ENCODE measurements around the gene TM9SF2. TPM values are rescaled to one million over a fixed set of nuclear protein-coding genes. Genes with fewer than 3 reads are reported as not detected.

Gene TM9SF2
- total and polyA plus RNA-seq, 2 of the 4 experiments (the other 2 are of a cell fraction) = 46.1 to 85.5 TPM

- Histone ChIP-seq H3K4me3 (ENCODE audit: insufficient read depth, low read depth, low read length) (no peak overlapping the region), H3K27ac (ENCODE audit: insufficient read depth, low read length) (no peak overlapping the region), H2BK120ac (ENCODE audit: low read depth, low read length) (no peak overlapping the region), H4K8ac (ENCODE audit: low read depth in 2 of 2, low read length in 2 of 2) (no peak overlapping the region), H3K27me3 (ENCODE audit: control insufficient read depth, insufficient read depth, low read length) (no peaks in the 10 kb centered on the region), H2AK9ac (replicated peaks; ENCODE audit: low read depth, low read length, poor library complexity) (no peak overlapping the region), H3K56ac (ENCODE audit: extremely low read depth, insufficient read depth, low read length) (no peak overlapping the region), H3K36me3 (ENCODE audit: control insufficient read depth, insufficient read depth, low read length) (peaks cover 15% of the 10 kb centered on the region), H3K23ac (ENCODE audit: low read depth, low read length) (no peak overlapping the region), H3K14ac (replicated peaks; ENCODE audit: low read depth, low read length) (no peak overlapping the region), H3K4me1 (ENCODE audit: control insufficient read depth, insufficient read depth, low read length) (0 out of 2 replicates have a peak, but pooled peaks cover 2% of the 10 kb centered on the region), H2BK20ac (ENCODE audit: low read depth, low read length) (no peak overlapping the region), H2AK5ac (ENCODE audit: low read depth, low read length) (no peak overlapping the region), H3K9me3 (ENCODE audit: control insufficient read depth, insufficient read depth, low read length) (no peaks in the 10 kb centered on the region), H3K9me1 (ENCODE audit: insufficient read depth, low read length) (peaks cover 12% of the 10 kb centered on the region; the same call in 1 of the 2 replicates), H4K5ac (ENCODE audit: low read depth, low read length) (no peak overlapping the region), H3K79me1 (ENCODE audit: low read depth in 1 of 2, low read length in 2 of 2) (peaks cover 21 to 34% of the 10 kb centered on the region in 2 experiments), H2AFZ (replicated peaks; ENCODE audit: low read length, poor library complexity) (no peak overlapping the region), H3K9ac (ENCODE audit: low read depth, low read length) (no peak overlapping the region), H2BK15ac (ENCODE audit: low read depth, low read length) (no peak overlapping the region), H2BK5ac (ENCODE audit: low read depth, low read length, poor library complexity, severe bottlenecking) (no peak overlapping the region), H4K20me1 (ENCODE audit: insufficient read depth, low read length) (peaks cover 10% of the 10 kb centered on the region; the same call in 1 of the 2 replicates), H3K4ac (ENCODE audit: low read depth, low read length) (no peak overlapping the region), H3K4me2 (ENCODE audit: low read depth, low read length) (no peak overlapping the region), H3K18ac (ENCODE audit: low read depth, low read length) (no peak overlapping the region), H4K91ac (ENCODE audit: insufficient read depth, low read depth, low read length) (no peak overlapping the region)
- no CpG with 5 or more reads among the region's 6 CpGs for WGBS, 2 experiments (ENCODE audit: extremely low coverage in 2 of 2, insufficient read length in 1 of 2)
- BruUV-seq (replicated peaks) = no TSS peak
- in situ Hi-C loops (cut with MboI; ENCODE audit: low sequenced_read_pairs) (no loop called here), dilution Hi-C loops (cut with HindIII; ENCODE audit: low sequenced_read_pairs, unreplicated experiment) (no loop called here), intact Hi-C loops (cut with micrococcal nuclease) (no loop called here)
- ChIA-PET CTCF (interaction anchor here (0.6 kb wide), 1 partner anchor 8 kb away, joined by 5 read pairs; no protein-coding TSS in a partner anchor), POLR2A (ENCODE audit: unreplicated experiment) (no interaction called here)
- TF ChIP-seq BHLHE40 (IDR thresholded peaks at IDR 0.05; ENCODE audit: low read depth, low read length) (no peak), RCOR1 (IDR thresholded peaks at IDR 0.05; ENCODE audit: insufficient replicate concordance, low read length) (no peak), MAZ (IDR thresholded peaks at IDR 0.05; ENCODE audit: borderline replicate concordance, low read depth, low read length) (no peak), MAFK (IDR thresholded peaks at IDR 0.05; ENCODE audit: low read depth, low read length) (no peak), SMC3 (IDR thresholded peaks at IDR 0.05; ENCODE audit: low read depth, low read length) (no peak), POLR2A (IDR thresholded peaks at IDR 0.05; ENCODE audit: low read depth, low read length) (no peak), ELK1 (IDR thresholded peaks at IDR 0.05; ENCODE audit: borderline replicate concordance, low read depth, low read length) (no peak)
- TF ChIP-seq, protein P1, sequence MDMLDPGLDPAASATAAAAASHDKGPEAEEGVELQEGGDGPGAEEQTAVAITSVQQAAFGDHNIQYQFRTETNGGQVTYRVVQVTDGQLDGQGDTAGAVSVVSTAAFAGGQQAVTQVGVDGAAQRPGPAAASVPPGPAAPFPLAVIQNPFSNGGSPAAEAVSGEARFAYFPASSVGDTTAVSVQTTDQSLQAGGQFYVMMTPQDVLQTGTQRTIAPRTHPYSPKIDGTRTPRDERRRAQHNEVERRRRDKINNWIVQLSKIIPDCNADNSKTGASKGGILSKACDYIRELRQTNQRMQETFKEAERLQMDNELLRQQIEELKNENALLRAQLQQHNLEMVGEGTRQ (IDR thresholded peaks at IDR 0.05; ENCODE audit: low read depth, low read length) = no peak
- ATAC-seq (ENCODE audit: low read depth) (no peak), DNase-seq (no peak)
Observed at GRCh38 chr13:99527301-99527700, 26.0 kb downstream of the TM9SF2 start.
